Endometrial microvascular endothelial cells (primary cell): ENCODE data around the gene HIGD1C. TPM values are rescaled to one million over a fixed set of nuclear protein-coding genes. Genes with fewer than 3 reads are reported as not detected.

ENCODE experiments used
- in situ Hi-C: cut with HindIII; loops from 2 replicates; pipeline ENCODE4 v1.10.0; 2017; ENCODE audit warnings: low sequenced_read_pairs, low pct_unique_long_range_greater_than_20kb; ENCODE audit errors: inconsistent ontology term
- total RNA-seq: library from RNA; depleted of rRNA; stranded (reverse); fragments of >200 nt; gene quantifications from one replicate; pipeline ENCODE4 v1.2.3, GENCODE V29; 2015; ENCODE audit errors: inconsistent ontology term

HIGD1C gene
- total RNA-seq, 1 donor from 2014 or later: not detected

DNA sequence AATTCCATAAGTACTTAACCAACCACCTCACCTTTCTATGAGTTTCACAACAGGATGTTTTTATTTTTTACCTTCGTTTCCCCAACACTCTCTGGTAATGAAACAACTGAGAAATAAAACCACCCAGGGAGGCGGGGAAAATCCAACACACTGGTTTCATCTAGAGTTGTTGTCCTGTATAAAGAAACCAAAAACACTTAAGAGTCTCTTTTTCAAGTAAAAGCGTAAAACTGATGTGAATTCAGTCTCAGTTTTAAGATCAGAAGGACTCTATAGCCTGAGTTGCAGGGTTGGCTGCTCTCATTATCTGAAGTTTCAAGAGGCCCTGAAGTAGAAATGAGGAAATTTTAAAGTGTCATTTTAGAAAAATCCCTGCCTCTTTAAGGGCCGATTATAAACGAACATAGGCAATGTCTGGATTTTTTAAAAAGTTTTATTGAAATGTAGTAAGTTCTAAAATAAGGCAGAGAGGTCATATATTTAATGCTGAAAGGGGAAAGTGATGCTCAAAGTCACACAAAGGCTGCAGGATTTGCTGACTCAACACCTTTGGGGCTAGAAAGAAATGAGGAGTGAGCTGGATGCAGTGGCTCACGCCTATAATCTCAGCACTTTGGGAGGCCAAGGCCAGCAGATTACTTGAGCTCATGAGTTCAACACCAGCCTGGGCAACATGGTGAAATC is 27.2 kb downstream of the HIGD1C start:
- in situ Hi-C loops: no loop called here

GRCh38 chr12:50980545-50980944 is 28.2 kb downstream of the HIGD1C start:
- in situ Hi-C loops: no loop called here

GRCh38 chr12:50981319-50982239 is 29.2 kb downstream of the HIGD1C start:
- in situ Hi-C loops: no loop called here

GRCh38 chr12:50984586-50985298 is 32.4 kb downstream of the HIGD1C start:
- in situ Hi-C loops: no loop called here

- in situ Hi-C loops: no loop called here
Observed at GRCh38 chr12:50985322-50985721, 33.0 kb downstream of the HIGD1C start.

DNA sequence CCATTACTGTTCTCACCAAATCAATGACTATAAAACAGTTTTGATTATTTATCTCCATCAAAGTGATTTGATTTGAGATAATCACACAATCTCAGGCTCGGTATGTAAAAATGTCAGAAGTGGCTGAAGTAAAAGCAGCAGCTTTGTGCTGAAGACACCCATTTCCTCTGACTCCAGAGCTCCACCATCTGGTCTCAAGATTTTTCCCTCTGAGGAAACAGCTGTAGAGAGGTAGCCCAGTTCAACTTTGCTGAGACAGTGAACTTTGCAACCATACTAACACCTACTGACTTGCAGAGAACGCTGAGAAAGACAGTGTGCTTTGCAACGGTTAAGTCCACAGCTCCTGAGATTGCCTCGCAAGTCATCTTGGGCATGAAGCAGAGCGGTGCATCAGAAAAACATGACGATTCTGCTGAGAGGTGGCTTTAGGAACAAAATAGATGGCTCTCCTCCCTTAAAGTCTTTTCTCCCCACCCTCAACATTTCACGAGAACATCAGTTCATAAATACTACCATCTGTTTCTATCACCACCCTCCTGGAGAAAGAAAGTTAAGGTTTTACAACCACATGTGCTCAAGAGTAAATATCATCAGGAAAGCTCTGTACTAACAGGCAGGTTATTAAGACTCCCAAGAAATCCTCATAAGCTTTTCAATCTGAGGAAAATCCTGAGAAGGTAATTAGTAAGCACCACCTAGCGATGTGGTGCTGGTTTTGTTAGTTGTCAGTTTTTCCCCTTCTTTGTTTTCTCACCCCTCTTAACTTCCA is 34.8 kb downstream of the HIGD1C start:
- in situ Hi-C loops: no loop called here

- in situ Hi-C loops: no loop called here
Observed at GRCh38 chr12:50988051-50988450, 35.7 kb downstream of the HIGD1C start.

DNA sequence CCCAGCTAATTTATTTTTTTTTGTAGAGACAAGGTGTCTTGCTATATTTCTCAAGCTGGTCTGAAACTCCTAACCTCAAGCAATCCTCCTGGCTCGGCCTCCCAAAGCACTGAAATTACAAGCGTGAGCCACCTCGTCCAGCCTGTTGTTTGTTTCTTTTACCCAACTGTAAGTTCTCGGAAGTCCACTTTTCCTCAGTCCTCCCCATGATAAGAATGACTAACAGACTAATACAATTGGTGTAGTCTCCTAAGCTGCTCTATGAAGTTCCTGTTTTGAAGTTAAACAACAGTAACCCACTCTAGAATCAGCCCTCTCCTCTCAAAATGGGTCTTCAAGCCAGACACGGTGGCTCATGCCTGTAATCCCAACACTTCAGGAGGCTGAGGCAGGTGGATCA is 36.5 kb downstream of the HIGD1C start:
- in situ Hi-C loops: no loop called here

DNA sequence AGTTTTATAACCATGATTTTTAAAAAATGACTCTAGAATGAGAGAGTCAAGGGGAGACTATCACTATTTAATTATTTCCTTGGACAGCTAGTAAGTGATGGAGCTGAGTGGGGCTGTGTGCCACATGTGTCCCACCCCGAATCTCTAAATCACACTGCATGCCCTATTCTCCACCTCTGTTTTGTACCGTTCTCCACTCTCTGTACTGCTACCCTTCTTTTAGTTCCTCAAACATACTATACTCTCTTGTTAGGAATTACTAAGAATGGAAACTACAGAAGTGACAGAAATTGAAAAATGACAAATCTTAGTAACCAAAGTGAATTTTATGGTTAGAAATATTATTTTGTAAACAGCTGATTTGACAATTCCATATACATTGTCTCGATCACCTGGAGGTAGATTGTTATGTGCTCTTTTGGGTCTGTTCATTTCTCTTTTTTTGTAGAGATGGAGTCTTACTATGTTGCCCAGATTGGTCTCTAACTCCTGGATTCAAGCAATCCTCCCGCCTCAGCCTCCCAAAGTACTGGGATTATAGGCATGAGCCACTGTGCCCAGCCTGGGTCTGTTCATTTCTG is 37.9 kb downstream of the HIGD1C start:
- in situ Hi-C loops: no loop called here

DNA sequence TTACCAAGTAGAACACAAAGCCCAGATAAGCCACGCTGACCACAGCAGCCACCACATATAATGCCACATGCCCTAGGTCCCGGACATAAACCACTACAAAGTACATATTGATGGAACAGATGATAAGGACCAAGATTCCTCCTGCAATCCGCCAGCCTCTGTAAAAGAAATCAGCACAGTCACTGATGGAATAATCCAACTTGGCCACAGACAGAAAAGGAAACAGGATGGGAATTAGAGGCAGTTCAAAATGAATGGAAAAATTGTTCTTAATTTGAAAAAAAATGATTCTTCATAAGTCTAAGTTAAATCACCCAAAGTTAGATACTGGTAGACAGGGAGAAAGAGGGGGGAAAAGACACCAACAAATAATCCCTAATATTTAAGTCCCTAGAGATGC is 38.4 kb downstream of the HIGD1C start:
- in situ Hi-C loops: no loop called here

DNA sequence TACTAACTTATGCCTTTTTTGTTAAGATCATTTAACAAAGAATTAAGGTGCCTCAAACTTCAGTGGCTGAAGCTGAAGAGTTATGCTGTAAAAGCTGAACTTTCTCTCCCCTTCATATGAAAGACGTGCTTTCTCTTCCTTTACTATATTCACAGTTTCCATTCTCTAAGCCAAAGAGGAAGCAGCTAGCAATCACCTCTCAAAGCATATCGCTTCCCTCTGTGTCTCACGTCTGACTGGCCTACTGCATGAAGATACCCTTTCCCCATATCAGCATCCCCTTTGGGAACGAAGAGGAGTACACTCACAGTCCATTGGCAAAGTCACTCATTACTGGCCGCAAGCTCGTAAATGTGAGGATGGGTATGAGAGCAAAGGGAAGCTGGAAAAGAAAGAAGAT is 38.9 kb downstream of the HIGD1C start:
- in situ Hi-C loops: no loop called here

DNA sequence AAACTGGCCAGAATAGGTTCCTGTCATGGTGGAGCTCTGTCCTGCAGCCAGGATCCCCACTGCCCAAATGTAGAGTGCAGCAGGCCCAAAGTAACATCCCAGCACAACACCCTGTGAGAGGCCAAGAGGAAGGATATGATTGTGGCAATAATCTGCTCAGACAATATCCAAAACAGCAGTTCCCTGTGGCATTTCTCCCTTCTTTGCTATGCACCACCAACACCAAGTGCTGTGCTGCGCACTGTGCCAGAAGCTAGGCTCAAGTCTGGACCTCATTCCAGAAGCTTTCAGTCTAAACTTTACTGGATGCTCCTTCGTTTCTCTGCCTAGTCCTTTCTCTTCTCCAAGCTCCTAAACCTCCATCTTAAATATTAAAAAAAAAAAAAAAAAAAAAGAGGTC is 40.5 kb downstream of the HIGD1C start:
- in situ Hi-C loops: no loop called here

DNA sequence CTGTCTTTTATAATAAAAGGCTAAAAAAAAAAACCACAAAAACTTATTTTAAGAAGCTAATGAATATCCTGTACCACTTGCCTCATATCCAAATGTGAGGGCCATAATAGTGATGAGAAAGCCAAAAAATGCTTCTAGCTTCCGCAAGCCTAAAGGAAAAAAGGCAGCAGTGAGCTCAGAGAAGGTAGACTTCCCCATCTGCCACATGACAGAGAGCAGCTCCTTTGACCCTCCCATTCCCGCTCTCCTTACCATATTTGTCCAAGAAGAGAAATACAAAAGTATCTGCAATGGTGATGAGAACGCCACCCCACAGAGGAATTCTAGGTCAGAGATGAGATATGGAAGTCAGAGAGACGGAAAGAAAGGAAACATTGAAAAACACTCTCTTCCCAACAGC is 46.7 kb downstream of the HIGD1C start:
- in situ Hi-C loops: no loop called here

- in situ Hi-C loops: no loop called here
Observed at GRCh38 chr12:51000245-51000644, 47.9 kb downstream of the HIGD1C start.

- in situ Hi-C loops: no loop called here
Observed at GRCh38 chr12:51001799-51002198, 49.5 kb downstream of the HIGD1C start.

GRCh38 chr12:51004504-51004903 is 52.2 kb downstream of the HIGD1C start:
- in situ Hi-C loops: no loop called here

DNA sequence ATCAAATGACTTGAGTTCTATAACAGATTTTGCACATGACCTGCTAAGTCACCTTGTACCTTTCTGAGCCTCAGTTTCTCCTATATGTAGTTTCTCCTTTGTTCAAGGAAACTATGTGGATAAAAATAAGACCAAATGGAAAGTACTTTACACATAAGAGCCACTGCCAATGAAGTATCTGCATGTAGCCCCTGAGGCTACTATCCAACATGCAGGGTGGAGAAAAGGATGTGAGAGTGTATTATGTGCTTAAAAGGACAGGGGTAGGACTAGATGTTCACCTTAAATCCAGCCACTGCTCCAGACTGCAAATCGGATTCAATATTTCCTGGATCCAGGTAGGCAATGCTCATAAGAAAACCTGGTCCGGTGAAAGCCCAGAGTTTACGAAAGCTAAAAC is 52.7 kb downstream of the HIGD1C start:
- in situ Hi-C loops: no loop called here

GRCh38 chr12:51005671-51006070 is 53.3 kb downstream of the HIGD1C start:
- in situ Hi-C loops: no loop called here
